Hematopoietic multipotent progenitor cell treated with erythropoietin and hydrocortisone succinate and interleukin-3 and kit ligand, for 8 days (in vitro differentiated cells): ENCODE data around the gene LSAMP.
"Not testable (repeated sequence)": the region's sequence is repeated elsewhere in the genome, so short reads cannot be mapped to it uniquely, and the experiment has no call there.

Experiments
- DNase-seq: peaks from one replicate; pipeline ENCODE4 v3.0.0-alpha.2; 2015

The LSAMP gene

GRCh38 chr3:116230431-116231020, 214.8 kb downstream of the LSAMP start:
- no peak for DNase-seq

GRCh38 chr3:116226266-116226665, 219.0 kb downstream of the LSAMP start:
- DNase-seq = no peak

GRCh38 chr3:116216761-116217160, 228.5 kb downstream of the LSAMP start:
- DNase-seq = no peak

GRCh38 chr3:116211901-116212300, 233.4 kb downstream of the LSAMP start:
- no peak for DNase-seq

GRCh38 chr3:116208830-116209229, 236.5 kb downstream of the LSAMP start:
- DNase-seq = not testable (repeated sequence)

GRCh38 chr3:116200956-116201690, 244.2 kb downstream of the LSAMP start:
- no peak for DNase-seq

GRCh38 chr3:116199063-116199462, 246.2 kb downstream of the LSAMP start:
- DNase-seq = no peak

- DNase-seq = no peak
Observed at GRCh38 chr3:116198087-116198486, 247.2 kb downstream of the LSAMP start.

GRCh38 chr3:116192464-116192863, 252.8 kb downstream of the LSAMP start:
- DNase-seq = no peak

- no peak for DNase-seq
Observed at GRCh38 chr3:116191409-116191808, 253.9 kb downstream of the LSAMP start.

GRCh38 chr3:116190095-116190494, 255.2 kb downstream of the LSAMP start:
- no peak for DNase-seq

- DNase-seq = no peak
Observed at GRCh38 chr3:116188231-116188785, 257.0 kb downstream of the LSAMP start.

GRCh38 chr3:116186049-116186448, 259.2 kb downstream of the LSAMP start:
- no peak for DNase-seq

GRCh38 chr3:116181159-116181558, 264.1 kb downstream of the LSAMP start:
- DNase-seq = no peak

- no peak for DNase-seq
Observed at GRCh38 chr3:116179091-116179490, 266.2 kb downstream of the LSAMP start.

- no peak for DNase-seq
Observed at GRCh38 chr3:116176974-116177555, 268.2 kb downstream of the LSAMP start.

- no peak for DNase-seq
Observed at GRCh38 chr3:116166121-116166520, 279.2 kb downstream of the LSAMP start.

- DNase-seq = no peak
Observed at GRCh38 chr3:116165641-116166040, 279.6 kb downstream of the LSAMP start.

GRCh38 chr3:116165135-116165534, 280.2 kb downstream of the LSAMP start:
- DNase-seq = no peak

GRCh38 chr3:116164039-116164438, 281.2 kb downstream of the LSAMP start:
- no peak for DNase-seq

GRCh38 chr3:116161575-116162525, 283.4 kb downstream of the LSAMP start:
- no peak for DNase-seq

- no peak for DNase-seq
Observed at GRCh38 chr3:116160594-116160993, 284.7 kb downstream of the LSAMP start.

GRCh38 chr3:116155841-116156240, 289.4 kb downstream of the LSAMP start:
- no peak for DNase-seq
